HG03103 (cell line): ENCODE data around the gene CREM.

Source experiments
- ATAC-seq: cut with Tn5 transposase; IDR thresholded peaks from one replicate; pipeline ENCODE4 v1.9.1; 2021; ENCODE audit warnings: low read depth; ENCODE audit not compliant: unreplicated experiment

Gene CREM

GRCh38 chr10:35217455-35217854, 90.8 kb downstream of the CREM start:
- ATAC-seq = no peak

GRCh38 chr10:35218339-35218955, 91.8 kb downstream of the CREM start:
- peak; percentile 47 for ATAC-seq

- ATAC-seq = no peak
Observed at GRCh38 chr10:35219292-35219691, 92.6 kb downstream of the CREM start.

- no peak for ATAC-seq
Observed at GRCh38 chr10:35219891-35220890, 93.5 kb downstream of the CREM start.

- ATAC-seq = no peak
Observed at GRCh38 chr10:35223016-35223415, 96.4 kb downstream of the CREM start.

- no peak for ATAC-seq
Observed at GRCh38 chr10:35224045-35224740, 97.5 kb downstream of the CREM start.

GRCh38 chr10:35225204-35225603, 98.6 kb downstream of the CREM start:
- ATAC-seq = no peak

GRCh38 chr10:35226507-35226906, 99.9 kb downstream of the CREM start:
- ATAC-seq = no peak

- no peak for ATAC-seq
Observed at GRCh38 chr10:35228058-35228457, 101.4 kb downstream of the CREM start.

GRCh38 chr10:35231646-35232045, 105.0 kb downstream of the CREM start:
- no peak for ATAC-seq

- no peak for ATAC-seq
Observed at GRCh38 chr10:35232527-35232926, 105.9 kb downstream of the CREM start.

GRCh38 chr10:35234073-35234472, 107.4 kb downstream of the CREM start:
- ATAC-seq = no peak

- ATAC-seq = no peak
Observed at GRCh38 chr10:35236739-35237138, 110.1 kb downstream of the CREM start.

- no peak for ATAC-seq
Observed at GRCh38 chr10:35237766-35238512, 111.3 kb downstream of the CREM start.

GRCh38 chr10:35244549-35244948, 117.9 kb downstream of the CREM start:
- ATAC-seq = no peak

- no peak for ATAC-seq
Observed at GRCh38 chr10:35246770-35247343, 120.2 kb downstream of the CREM start.

- no peak for ATAC-seq
Observed at GRCh38 chr10:35251373-35252100, 124.9 kb downstream of the CREM start.

GRCh38 chr10:35257057-35257983, 130.7 kb downstream of the CREM start:
- no peak for ATAC-seq
